ENCODE data around the gene RAN. TPM values are rescaled to one million over a fixed set of nuclear protein-coding genes. Genes with fewer than 3 reads are reported as not detected.

RAN gene
- total RNA-seq, 1 experiment from 2014 or later = 1,467 TPM

DNA sequence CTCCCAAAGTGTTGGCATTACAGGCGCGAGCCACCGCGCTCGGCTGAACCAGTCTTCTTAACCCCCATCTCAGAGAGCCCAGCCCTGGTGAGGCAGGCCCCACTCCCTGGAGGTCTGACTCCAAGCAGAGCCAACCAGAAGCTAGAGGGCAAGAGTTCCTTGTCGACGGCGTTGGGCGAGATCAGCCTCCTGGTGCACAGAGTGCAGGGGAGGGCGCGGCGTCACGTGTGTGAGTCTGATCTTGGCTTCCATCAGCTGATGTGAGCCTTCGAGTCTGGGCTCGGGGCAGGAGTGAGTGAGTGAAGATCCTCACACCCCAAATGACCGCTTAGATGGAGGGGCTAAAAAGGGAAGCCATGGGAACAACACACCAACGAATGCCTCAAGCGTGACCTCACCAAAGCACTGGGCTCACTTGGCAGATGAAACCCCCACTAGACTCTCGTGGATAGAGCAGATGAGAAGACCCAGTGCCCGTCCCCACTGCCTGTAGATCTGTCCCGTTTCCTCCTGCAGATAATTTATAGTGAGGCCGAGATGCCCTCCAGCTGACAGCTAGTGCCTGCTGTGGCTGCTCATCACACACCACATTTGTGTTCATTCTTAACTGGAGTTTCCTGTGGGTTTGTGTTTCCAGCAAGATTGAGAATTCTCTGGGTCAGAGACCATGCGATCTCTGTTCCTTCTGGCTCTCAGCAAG is 53.2 kb downstream of the RAN start:
- no TSS peak for BruUV-seq (replicated peaks)
- H3K4me1 Mint-ChIP-seq (ENCODE audit: insufficient read depth, unreplicated experiment) = peaks cover 33% of the 10 kb centered on the region
- POLR2A ChIA-PET = no interaction called here
- H3K4me3 Mint-ChIP-seq (ENCODE audit: unreplicated experiment) = no peak overlapping the region
- DNase-seq (ENCODE audit: unreplicated experiment) = no peak
- CTCF ChIA-PET = no interaction called here
- no peaks in the 10 kb centered on the region for H3K27me3 Mint-ChIP-seq (ENCODE audit: insufficient read depth, unreplicated experiment)
- no peak for TF ChIP-seq CTCF (IDR thresholded peaks at IDR 0.05; ENCODE audit: unreplicated experiment)
- H3K27ac Mint-ChIP-seq (ENCODE audit: low read depth, unreplicated experiment) = no peak overlapping the region
- intact Hi-C loops (cut with micrococcal nuclease) = no loop called here
- no peaks in the 10 kb centered on the region for H3K9me3 Mint-ChIP-seq (ENCODE audit: unreplicated experiment)
- no peaks in the 10 kb centered on the region for H3K36me3 Mint-ChIP-seq (ENCODE audit: insufficient read depth, unreplicated experiment)

DNA sequence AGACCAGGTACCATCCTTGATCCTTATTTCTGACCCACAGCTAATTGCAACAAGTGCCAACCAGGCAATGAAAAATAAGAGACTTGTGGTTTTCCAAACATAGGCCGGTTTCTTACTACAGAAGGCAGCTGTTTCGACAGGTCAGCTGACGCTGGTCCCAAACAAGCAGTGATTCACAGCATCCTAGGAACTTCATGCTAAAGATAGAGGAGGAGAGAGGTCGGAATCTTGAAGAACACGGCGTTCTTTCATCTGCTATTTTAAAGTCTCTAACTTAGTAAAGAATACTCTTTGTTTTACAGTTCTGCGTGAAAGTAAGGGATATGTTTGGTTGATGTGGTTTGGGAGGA is 53.8 kb downstream of the RAN start:
- intact Hi-C loops (cut with micrococcal nuclease) = no loop called here
- ChIA-PET POLR2A (no interaction called here), CTCF (no interaction called here)
- Mint-ChIP-seq H3K27me3 (ENCODE audit: insufficient read depth, unreplicated experiment) (no peaks in the 10 kb centered on the region), H3K4me3 (ENCODE audit: unreplicated experiment) (no peak overlapping the region), H3K4me1 (ENCODE audit: insufficient read depth, unreplicated experiment) (peaks cover 28% of the 10 kb centered on the region), H3K9me3 (ENCODE audit: unreplicated experiment) (no peaks in the 10 kb centered on the region), H3K36me3 (ENCODE audit: insufficient read depth, unreplicated experiment) (no peaks in the 10 kb centered on the region), H3K27ac (ENCODE audit: low read depth, unreplicated experiment) (no peak overlapping the region)
- DNase-seq (ENCODE audit: unreplicated experiment) = peak; percentile 5
- no peak for TF ChIP-seq CTCF (IDR thresholded peaks at IDR 0.05; ENCODE audit: unreplicated experiment)
- BruUV-seq (replicated peaks) = no TSS peak

Other genes starting within 250 kb of the RAN start
- not detected in 2 replicates for gene RIMBP2, start 155.8 kb upstream of the RAN start, total RNA-seq (2022)
- 19.0 and 21.6 TPM in 2 replicates for gene STX2, start 32.8 kb upstream of the RAN start, total RNA-seq (2022)
- 0.68 and 1.3 TPM in 2 replicates for gene ADGRD1, start 81.8 kb downstream of the RAN start, total RNA-seq (2022)